GM15510 (cell line): ENCODE data around the gene SERPINI1.

ENCODE experiments used
- POLR2A ChIP-seq: IDR thresholded peaks from 3 replicates; pipeline ENCODE4 v1.6.1; 2011; ENCODE audit warnings: borderline replicate concordance; ENCODE audit not compliant: insufficient read length; ENCODE audit errors: extremely low read depth

The SERPINI1 gene

GRCh38 chr3:167813169-167814123, 77.9 kb downstream of the SERPINI1 start:
- TF ChIP-seq POLR2A, result no peak

- no peak for TF ChIP-seq POLR2A
These were observed 79.0 kb downstream of the SERPINI1 start for GRCh38 chr3:167814441-167814951.

GRCh38 chr3:167816953-167817352, 81.4 kb downstream of the SERPINI1 start:
- no peak for TF ChIP-seq POLR2A

- TF ChIP-seq POLR2A, result no peak
These were observed 84.8 kb downstream of the SERPINI1 start for GRCh38 chr3:167820102-167820865.

GRCh38 chr3:167821248-167821805, 85.8 kb downstream of the SERPINI1 start:
- no peak for TF ChIP-seq POLR2A

- no peak for TF ChIP-seq POLR2A
These were observed 88.2 kb downstream of the SERPINI1 start for GRCh38 chr3:167823738-167824137.

- no peak for TF ChIP-seq POLR2A
These were observed 93.5 kb downstream of the SERPINI1 start for GRCh38 chr3:167829071-167829470.

GRCh38 chr3:167830007-167830406, 94.5 kb downstream of the SERPINI1 start:
- TF ChIP-seq POLR2A, result no peak

GRCh38 chr3:167835359-167835758, 99.8 kb downstream of the SERPINI1 start:
- TF ChIP-seq POLR2A, result no peak

GRCh38 chr3:167835953-167836352, 100.4 kb downstream of the SERPINI1 start:
- TF ChIP-seq POLR2A, result no peak

- no peak for TF ChIP-seq POLR2A
These were observed 101.9 kb downstream of the SERPINI1 start for GRCh38 chr3:167837466-167837865.

- TF ChIP-seq POLR2A, result no peak
These were observed 104.1 kb downstream of the SERPINI1 start for GRCh38 chr3:167839460-167840134.

GRCh38 chr3:167840247-167840646, 104.7 kb downstream of the SERPINI1 start:
- no peak for TF ChIP-seq POLR2A

- no peak for TF ChIP-seq POLR2A
These were observed 108.0 kb downstream of the SERPINI1 start for GRCh38 chr3:167843481-167843880.
